IMR-90 (cell line): ENCODE results near the gene ZFYVE28. TPM values are rescaled to one million over a fixed set of nuclear protein-coding genes. Genes with fewer than 3 reads are reported as not detected.

Source experiments
- ATAC-seq: fragments of 200-7000 bp; cut with Tn5 transposase; 2 replicates; pipeline ENCODE4 v1.9.1; 2020; ENCODE audit warnings: low read depth, mild to moderate bottlenecking, moderate library complexity
- BruUV-seq: library from RNA; stranded (reverse); fragments of 400-500 nt; replicated peaks from 2 replicates; lab custom pipeline; 2021; lab: Mats Ljungman, UMichigan
- CTCF ChIA-PET: fragments of 300-600 bp; formaldehyde crosslinking; extraction: SDS; loops from one replicate; lab custom pipeline; 2021; ENCODE audit warnings: antibody characterized with exemption; lab: Yijun Ruan, JAX
- POLR2A ChIA-PET: fragments of 300-600 bp; sonication (Branson Sonifier 250); formaldehyde crosslinking; loops from one replicate; lab custom pipeline; 2022; ENCODE audit warnings: antibody characterized with exemption; ENCODE audit not compliant: unreplicated experiment; lab: Charles Lee
- DNase-seq: peaks from one replicate; pipeline ENCODE4 v3.0.0; 2013
- H2AFZ ChIP-seq: replicated peaks from 2 replicates; pipeline ENCODE3; 2013; ENCODE audit warnings: low read length, mild to moderate bottlenecking; ENCODE audit not compliant: poor library complexity
- H2AK5ac ChIP-seq: 2 replicates; pipeline ENCODE4 v1.6.1; 2013; ENCODE audit warnings: low read depth, low read length, inconsistent platforms
- H2AK9ac ChIP-seq: replicated peaks from 2 replicates; pipeline ENCODE3; 2013; ENCODE audit warnings: mild to moderate bottlenecking, low read depth, low read length, moderate library complexity; ENCODE audit not compliant: poor library complexity
- H2BK120ac ChIP-seq: 2 replicates; pipeline ENCODE4 v1.6.1; 2013; ENCODE audit warnings: low read depth, low read length, inconsistent platforms
- H2BK15ac ChIP-seq: 3 replicates; pipeline ENCODE4 v1.6.1; 2013; ENCODE audit warnings: low read depth, low read length, inconsistent platforms
- H2BK20ac ChIP-seq: 2 replicates; pipeline ENCODE4 v1.6.1; 2013; ENCODE audit warnings: low read depth, mild to moderate bottlenecking, inconsistent platforms, low read length, moderate library complexity
- H2BK5ac ChIP-seq: 2 replicates; pipeline ENCODE4 v1.6.1; 2013; ENCODE audit warnings: mild to moderate bottlenecking, low read depth, low read length, inconsistent platforms; ENCODE audit not compliant: poor library complexity, severe bottlenecking
- H3K14ac ChIP-seq: replicated peaks from 2 replicates; pipeline ENCODE4 v1.6.1; 2013; ENCODE audit warnings: low read depth, low read length, inconsistent platforms
- H3K18ac ChIP-seq: 2 replicates; pipeline ENCODE4 v1.6.1; 2013; ENCODE audit warnings: low read depth, low read length, control low read depth
- H3K23ac ChIP-seq: 2 replicates; pipeline ENCODE4 v1.6.1; 2013; ENCODE audit warnings: low read depth, low read length, inconsistent platforms
- H3K27ac ChIP-seq: 2 replicates; pipeline ENCODE4 v1.5.1; 2013; ENCODE audit warnings: mild to moderate bottlenecking, control low read depth, low read length; ENCODE audit not compliant: insufficient read depth
- H3K27me3 ChIP-seq: 2 replicates; pipeline ENCODE4 v1.6.1; 2013; ENCODE audit warnings: low read length; ENCODE audit not compliant: control insufficient read depth, insufficient read depth
- H3K36me3 ChIP-seq: 2 replicates; pipeline ENCODE4 v1.6.1; 2013; ENCODE audit warnings: low read length, mixed read lengths; ENCODE audit not compliant: control insufficient read depth, insufficient read depth
- H3K4ac ChIP-seq: 2 replicates; pipeline ENCODE4 v1.6.1; 2013; ENCODE audit warnings: low read depth, low read length, inconsistent platforms
- H3K4me1 ChIP-seq: 2 replicates; pipeline ENCODE4 v1.6.1; 2013; ENCODE audit warnings: low read length, mixed read lengths; ENCODE audit not compliant: control insufficient read depth, insufficient read depth
- H3K4me2 ChIP-seq: 2 replicates; pipeline ENCODE4 v1.6.1; 2013; ENCODE audit warnings: low read depth, mild to moderate bottlenecking, control low read depth, low read length, moderate library complexity
- H3K4me3 ChIP-seq: 2 replicates; pipeline ENCODE4 v1.5.1; 2013; ENCODE audit warnings: low read depth, mild to moderate bottlenecking, control low read depth, low read length, moderate library complexity; ENCODE audit not compliant: insufficient read depth
- H3K56ac ChIP-seq: 2 replicates; pipeline ENCODE4 v1.6.1; 2013; ENCODE audit warnings: low read length, inconsistent platforms; ENCODE audit not compliant: insufficient read depth; ENCODE audit errors: extremely low read depth
- H3K79me1 ChIP-seq, 2 experiments: 2 replicates each; pipeline ENCODE4 v1.6.1; 2013; ENCODE audit warnings: low read length in 2 of 2, inconsistent platforms in 1 of 2, low read depth in 1 of 2
- H3K9ac ChIP-seq: 2 replicates; pipeline ENCODE4 v1.6.1; 2013; ENCODE audit warnings: low read depth, low read length, control low read depth
- H3K9me1 ChIP-seq: 2 replicates; pipeline ENCODE4 v1.6.1; 2013; ENCODE audit warnings: low read length, inconsistent platforms; ENCODE audit not compliant: insufficient read depth
- H3K9me3 ChIP-seq: 2 replicates; pipeline ENCODE4 v1.6.1; 2013; ENCODE audit warnings: low read length; ENCODE audit not compliant: control insufficient read depth, insufficient read depth
- H4K20me1 ChIP-seq: 2 replicates; pipeline ENCODE4 v1.6.1; 2013; ENCODE audit warnings: low read length, inconsistent platforms; ENCODE audit not compliant: insufficient read depth
- H4K5ac ChIP-seq: 2 replicates; pipeline ENCODE4 v1.6.1; 2013; ENCODE audit warnings: mild to moderate bottlenecking, low read depth, low read length, control low read depth
- H4K8ac ChIP-seq, 2 experiments: 2 replicates each; pipeline ENCODE4 v1.6.1; 2013; ENCODE audit warnings: low read depth in 2 of 2, low read length in 2 of 2, control low read depth in 1 of 2, inconsistent platforms in 1 of 2
- H4K91ac ChIP-seq: 2 replicates; pipeline ENCODE4 v1.6.1; 2013; ENCODE audit warnings: low read depth, low read length, inconsistent platforms; ENCODE audit not compliant: insufficient read depth
- CEBPB ChIP-seq: IDR thresholded peaks from 2 replicates; pipeline ENCODE4 v1.6.1; 2012; ENCODE audit warnings: low read depth, low read length, improper control_type of control experiment
- CHD1 ChIP-seq: IDR thresholded peaks from 2 replicates; pipeline ENCODE4 v1.6.1; 2012; ENCODE audit warnings: low read depth, low read length, improper control_type of control experiment
- ELK1 ChIP-seq: fragments of 150-350 bp; IDR thresholded peaks from 2 replicates; pipeline ENCODE4 v1.6.1; 2016; ENCODE audit warnings: low read depth, mild to moderate bottlenecking, low read length, moderate library complexity, borderline replicate concordance
- MAFK ChIP-seq: IDR thresholded peaks from 2 replicates; pipeline ENCODE4 v1.6.1; 2012; ENCODE audit warnings: low read depth, low read length, improper control_type of control experiment
- MAZ ChIP-seq: IDR thresholded peaks from 2 replicates; pipeline ENCODE4 v1.6.1; 2012; ENCODE audit warnings: low read depth, mild to moderate bottlenecking, low read length, improper control_type of control experiment, moderate library complexity, borderline replicate concordance
- MXI1 ChIP-seq: IDR thresholded peaks from 2 replicates; pipeline ENCODE4 v1.6.1; 2012; ENCODE audit warnings: low read depth, mild to moderate bottlenecking, low read length, moderate library complexity, borderline replicate concordance
- NFE2L2 ChIP-seq: fragments of 150-350 bp; IDR thresholded peaks from 2 replicates; pipeline ENCODE4 v1.6.1; 2016; ENCODE audit warnings: low read depth, mild to moderate bottlenecking, low read length
- POLR2A ChIP-seq: IDR thresholded peaks from 2 replicates; pipeline ENCODE4 v1.6.1; 2012; ENCODE audit warnings: mild to moderate bottlenecking, low read depth, low read length
- RAD21 ChIP-seq: IDR thresholded peaks from 2 replicates; pipeline ENCODE4 v1.6.1; 2012; ENCODE audit warnings: low read length, improper control_type of control experiment
- RCOR1 ChIP-seq: IDR thresholded peaks from 2 replicates; pipeline ENCODE4 v1.6.1; 2012; ENCODE audit warnings: mild to moderate bottlenecking, low read length, improper control_type of control experiment; ENCODE audit not compliant: insufficient replicate concordance
- RFX5 ChIP-seq: IDR thresholded peaks from 2 replicates; pipeline ENCODE4 v1.8.0; 2012; ENCODE audit warnings: low read depth, mild to moderate bottlenecking, low read length, moderate library complexity
- SMC3 ChIP-seq: fragments of 150-350 bp; IDR thresholded peaks from 2 replicates; pipeline ENCODE4 v1.6.1; 2016; ENCODE audit warnings: low read depth, mild to moderate bottlenecking, antibody characterized with exemption, low read length, moderate library complexity
- WGBS, 2 experiments: methylation state at CpG; one replicate each; pipeline versions ENCODE4 v1.1.5 to v1.1.7; 2013; ENCODE audit warnings: missing lambda C conversion rate in 2 of 2; ENCODE audit not compliant: insufficient read length in 1 of 2; ENCODE audit errors: extremely low coverage in 2 of 2; 5-methylcytosine and 5-hydroxymethylcytosine counted together
- dilution Hi-C: fragments of 300-500 bp; cut with HindIII; formaldehyde crosslinking; loops from one replicate; pipeline ENCODE4 v1.14.3; 2018; ENCODE audit warnings: low sequenced_read_pairs; ENCODE audit not compliant: unreplicated experiment
- in situ Hi-C: fragments of 300-500 bp; cut with MboI; formaldehyde crosslinking; loops from 3 replicates; pipeline ENCODE4 v1.14.3; 2019; ENCODE audit warnings: low sequenced_read_pairs, inconsistent platforms, mixed read lengths
- intact Hi-C: fragments of 100-400 bp; cut with micrococcal nuclease; formaldehyde crosslinking; loops from 2 replicates; pipeline ENCODE4 v1.10.0; 2022
- polyA plus RNA-seq, 3 experiments: library from polyadenylated mRNA; depleted of rRNA; stranded (reverse); fragments of >200 nt; gene quantifications; 2 replicates each; pipeline ENCODE4 v1.2.3, GENCODE V29; 2012; ENCODE audit warnings: low replicate concordance in 1 of 3
- total RNA-seq: library from RNA; depleted of rRNA; stranded (reverse); fragments of >200 nt; gene quantifications from 2 replicates; pipeline ENCODE4 v1.2.3, GENCODE V29; 2012
- TF ChIP-seq, protein P1 (sequence below): conservative IDR thresholded peaks from 2 replicates; pipeline ENCODE4 v1.5.1; 2012; ENCODE audit warnings: mild to moderate bottlenecking, low read depth, low read length, improper control_type of control experiment
- TF ChIP-seq, protein P2 (sequence below): fragments of 150-350 bp; IDR thresholded peaks from 2 replicates; pipeline ENCODE4 v1.6.1; 2017; ENCODE audit warnings: mild to moderate bottlenecking, antibody characterized with exemption, low read length, low read depth

ZFYVE28 gene
- total and polyA plus RNA-seq, 2 of the 4 experiments (the other 2 are of a cell fraction) = 0.36 to 1.2 TPM

- peaks cover 3% of the 10 kb centered on the region; the same call in 1 of the 2 replicates for H3K4me1 ChIP-seq
- in situ Hi-C loops (no loop called here), dilution Hi-C loops (no loop called here)
- TF ChIP-seq ELK1 (no peak), CEBPB (no peak), CHD1 (no peak), RCOR1 (no peak), MXI1 (no peak), RFX5 (no peak), NFE2L2 (no peak), SMC3 (no peak), MAZ (no peak), RAD21 (no peak), MAFK (no peak), POLR2A (no peak)
- TF ChIP-seq, protein P1, sequence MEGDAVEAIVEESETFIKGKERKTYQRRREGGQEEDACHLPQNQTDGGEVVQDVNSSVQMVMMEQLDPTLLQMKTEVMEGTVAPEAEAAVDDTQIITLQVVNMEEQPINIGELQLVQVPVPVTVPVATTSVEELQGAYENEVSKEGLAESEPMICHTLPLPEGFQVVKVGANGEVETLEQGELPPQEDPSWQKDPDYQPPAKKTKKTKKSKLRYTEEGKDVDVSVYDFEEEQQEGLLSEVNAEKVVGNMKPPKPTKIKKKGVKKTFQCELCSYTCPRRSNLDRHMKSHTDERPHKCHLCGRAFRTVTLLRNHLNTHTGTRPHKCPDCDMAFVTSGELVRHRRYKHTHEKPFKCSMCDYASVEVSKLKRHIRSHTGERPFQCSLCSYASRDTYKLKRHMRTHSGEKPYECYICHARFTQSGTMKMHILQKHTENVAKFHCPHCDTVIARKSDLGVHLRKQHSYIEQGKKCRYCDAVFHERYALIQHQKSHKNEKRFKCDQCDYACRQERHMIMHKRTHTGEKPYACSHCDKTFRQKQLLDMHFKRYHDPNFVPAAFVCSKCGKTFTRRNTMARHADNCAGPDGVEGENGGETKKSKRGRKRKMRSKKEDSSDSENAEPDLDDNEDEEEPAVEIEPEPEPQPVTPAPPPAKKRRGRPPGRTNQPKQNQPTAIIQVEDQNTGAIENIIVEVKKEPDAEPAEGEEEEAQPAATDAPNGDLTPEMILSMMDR = no peak
- TF ChIP-seq, protein P2, sequence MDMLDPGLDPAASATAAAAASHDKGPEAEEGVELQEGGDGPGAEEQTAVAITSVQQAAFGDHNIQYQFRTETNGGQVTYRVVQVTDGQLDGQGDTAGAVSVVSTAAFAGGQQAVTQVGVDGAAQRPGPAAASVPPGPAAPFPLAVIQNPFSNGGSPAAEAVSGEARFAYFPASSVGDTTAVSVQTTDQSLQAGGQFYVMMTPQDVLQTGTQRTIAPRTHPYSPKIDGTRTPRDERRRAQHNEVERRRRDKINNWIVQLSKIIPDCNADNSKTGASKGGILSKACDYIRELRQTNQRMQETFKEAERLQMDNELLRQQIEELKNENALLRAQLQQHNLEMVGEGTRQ = no peak
Measured at GRCh38 chr4:2247128-2248043, 171.1 kb downstream of the ZFYVE28 start.

More at GRCh38 chr4:2247128-2248043, 171.1 kb downstream of the ZFYVE28 start:
- Histone ChIP-seq H3K4me2 (no peak overlapping the region), H2AK5ac (no peak overlapping the region), H3K4ac (no peak overlapping the region), H4K5ac (no peak overlapping the region), H4K20me1 (peaks cover 10% of the 10 kb centered on the region), H3K27me3 (no peaks in the 10 kb centered on the region), H3K9ac (no peak overlapping the region), H3K79me1 (0 out of 4 replicates have a peak, but pooled peaks cover 0 to 2% of the 10 kb centered on the region in 2 experiments), H2BK5ac (no peak overlapping the region), H2AK9ac (peak overlapping the region; percentile 37), H3K36me3 (peaks cover 39% of the 10 kb centered on the region; the same call in 1 of the 2 replicates), H3K9me1 (0 out of 2 replicates have a peak, but pooled peaks cover 3% of the 10 kb centered on the region), H4K91ac (no peak overlapping the region), H3K23ac (no peak overlapping the region), H2BK20ac (no peak overlapping the region), H4K8ac (no peak overlapping the region), H3K4me3 (no peak overlapping the region), H3K9me3 (no peaks in the 10 kb centered on the region), H2BK120ac (no peak overlapping the region), H2AFZ (no peak overlapping the region), H3K56ac (no peak overlapping the region), H3K18ac (no peak overlapping the region), H3K27ac (no peak overlapping the region), H2BK15ac (no peak overlapping the region), H3K14ac (no peak overlapping the region)
- intact Hi-C loops = no loop called here
- ATAC-seq (no peak), DNase-seq (no peak)
- ChIA-PET POLR2A (no interaction called here), CTCF (no interaction called here)
- WGBS, 2 experiments = 87% methylated on average over 11 of the region's 42 CpGs; no CpG with 5 or more reads in 1 of the 2 experiments
- no TSS peak for BruUV-seq
